CD4-positive, alpha-beta T cell (primary cell): ENCODE data around the gene IGLL1. TPM values are rescaled to one million over a fixed set of nuclear protein-coding genes. Genes with fewer than 3 reads are reported as not detected.

Source experiments
- ATAC-seq: fragments of 200-7000 bp; cut with Tn5 transposase; one replicate; pipeline ENCODE4 v1.10.0; 2022; ENCODE audit warnings: mild to moderate bottlenecking; ENCODE audit not compliant: poor library complexity
- CTCF ChIA-PET: fragments of 350-600 bp; sonication (Branson Sonifier 250); formaldehyde crosslinking; loops from one replicate; lab custom pipeline; 2021; ENCODE audit warnings: antibody characterized with exemption, inconsistent platforms; lab: Charles Lee
- POLR2A ChIA-PET: fragments of 350-600 bp; sonication (Branson Sonifier 250); formaldehyde crosslinking; loops from one replicate; lab custom pipeline; 2021; ENCODE audit warnings: antibody characterized with exemption, inconsistent platforms; lab: Charles Lee
- DNase-seq, 14 experiments: peaks; one replicate each; pipeline ENCODE4 v3.0.0-alpha.2; 2013 to 2020; ENCODE audit warnings: mixed read lengths in 2 of 14
- H3K27ac ChIP-seq, 2 donors: one replicate each; pipeline versions ENCODE4 v1.5.1 to v1.7.0; 2013; ENCODE audit warnings: low read length in 2 of 2, low read depth in 1 of 2, mild to moderate bottlenecking in 1 of 2
- H3K27me3 ChIP-seq, 2 experiments: 1 replicate in 1 of 2; 2 replicates in 1 of 2; pipeline versions ENCODE4 v1.6.1 to v1.7.0; 2013; ENCODE audit warnings: low read length in 2 of 2, control low read depth in 1 of 2, mild to moderate bottlenecking in 1 of 2, moderate library complexity in 1 of 2; ENCODE audit not compliant: insufficient read depth in 2 of 2, control insufficient read depth in 1 of 2
- H3K36me3 ChIP-seq: one replicate; pipeline ENCODE4 v1.6.1; 2013; ENCODE audit warnings: low read length, control low read depth; ENCODE audit not compliant: insufficient read depth
- H3K4me1 ChIP-seq: one replicate; pipeline ENCODE4 v1.6.1; 2013; ENCODE audit warnings: low read length, control low read depth; ENCODE audit not compliant: insufficient read depth
- H3K4me3 ChIP-seq: one replicate; pipeline ENCODE4 v1.5.1; 2013; ENCODE audit warnings: mild to moderate bottlenecking, low read length, moderate library complexity
- H3K9me3 ChIP-seq, 2 experiments: 1 replicate in 1 of 2; 2 replicates in 1 of 2; pipeline versions ENCODE4 v1.6.1 to v1.7.0; 2013; ENCODE audit warnings: low read length in 2 of 2, mild to moderate bottlenecking in 2 of 2, control low read depth in 1 of 2, moderate library complexity in 1 of 2; ENCODE audit not compliant: control insufficient read depth in 1 of 2, insufficient read depth in 1 of 2
- H3K27ac Mint-ChIP-seq: one replicate; pipeline ENCODE4 v1.8.0; 2020; ENCODE audit warnings: mixed read lengths
- H3K27me3 Mint-ChIP-seq: one replicate; pipeline ENCODE4 v1.8.0; 2021; ENCODE audit warnings: mixed read lengths
- H3K36me3 Mint-ChIP-seq: one replicate; pipeline ENCODE4 v1.8.0; 2021; ENCODE audit warnings: low read depth, mixed read lengths
- H3K4me1 Mint-ChIP-seq: one replicate; pipeline ENCODE4 v1.8.0; 2021; ENCODE audit warnings: low read depth, mixed read lengths
- H3K4me3 Mint-ChIP-seq: one replicate; pipeline ENCODE4 v1.8.0; 2020; ENCODE audit warnings: mild to moderate bottlenecking, mixed read lengths
- H3K9me3 Mint-ChIP-seq: one replicate; pipeline ENCODE4 v1.8.0; 2020; ENCODE audit warnings: mixed read lengths
- CTCF ChIP-seq: fragments of 200-600 bp; IDR thresholded peaks from one replicate; pipeline ENCODE4 v1.8.0; 2022; ENCODE audit warnings: antibody characterized with exemption, mild to moderate bottlenecking
- intact Hi-C, 2 experiments: fragments of 100-400 bp; cut with DNase I in 1 of 2; cut with micrococcal nuclease in 1 of 2; formaldehyde crosslinking; loops; one replicate each; pipeline versions ENCODE4 v1.15.1 to v1.9.0; 2023 to 2025; cut with DNase I, micrococcal nuclease
- total RNA-seq, 174 experiments: library from RNA in 2 of 174; stranded (reverse) in 2 of 174; gene quantifications; one replicate each; pipeline ENCODE4 v1.2.3 and lab custom pipeline; 2021 to 2026

IGLL1 gene
- total RNA-seq, 2 experiments from 2014 or later, result not detected

- ChIA-PET CTCF (no interaction called here), POLR2A (no interaction called here)
- Mint-ChIP-seq H3K4me1 (no peaks in the 10 kb centered on the region), H3K27ac (no peak overlapping the region), H3K9me3 (no peaks in the 10 kb centered on the region), H3K27me3 (peaks cover 15% of the 10 kb centered on the region), H3K36me3 (no peaks in the 10 kb centered on the region), H3K4me3 (no peak overlapping the region)
- ATAC-seq (no peak), DNase-seq (peak in 1 of 14 experiments; percentile 27)
- Histone ChIP-seq H3K27ac (no peak overlapping the region), H3K4me1 (no peaks in the 10 kb centered on the region), H3K4me3 (no peak overlapping the region), H3K9me3 (no peaks in the 10 kb centered on the region), H3K27me3 (no peaks in the 10 kb centered on the region), H3K36me3 (no peaks in the 10 kb centered on the region)
- intact Hi-C loops, result loop anchor here in 1 of 2 experiments (10.0 kb wide), 1 partner anchor 215 kb away; no protein-coding TSS in a partner anchor
- TF ChIP-seq CTCF, result no peak
Measured at GRCh38 chr22:23529166-23530103, 50.7 kb downstream of the IGLL1 start.

- Mint-ChIP-seq H3K4me3 (no peak overlapping the region), H3K9me3 (no peaks in the 10 kb centered on the region), H3K36me3 (no peaks in the 10 kb centered on the region), H3K27ac (no peak overlapping the region), H3K27me3 (peaks cover 13% of the 10 kb centered on the region), H3K4me1 (no peaks in the 10 kb centered on the region)
- ChIA-PET CTCF (interaction anchor here (0.6 kb wide), 1 partner anchor 1277 kb away, joined by 4 read pairs; no protein-coding TSS in a partner anchor), POLR2A (no interaction called here)
- no peak overlapping the region for H3K4me3 ChIP-seq
- no peak for TF ChIP-seq CTCF
- no peaks in the 10 kb centered on the region for H3K36me3 ChIP-seq
- H3K27me3 ChIP-seq, result no peaks in the 10 kb centered on the region
- H3K27ac ChIP-seq, result no peak overlapping the region
- DNase-seq (peak in 2 of 14 experiments; percentile 7 to 14), ATAC-seq (no peak)
- no peaks in the 10 kb centered on the region for H3K9me3 ChIP-seq
- no peaks in the 10 kb centered on the region for H3K4me1 ChIP-seq
- intact Hi-C loops, result no loop called here
Measured at GRCh38 chr22:23527971-23528740, 51.9 kb downstream of the IGLL1 start.

- Mint-ChIP-seq H3K36me3 (no peaks in the 10 kb centered on the region), H3K27ac (no peak overlapping the region), H3K27me3 (peaks cover 12% of the 10 kb centered on the region), H3K9me3 (no peaks in the 10 kb centered on the region), H3K4me1 (no peaks in the 10 kb centered on the region), H3K4me3 (no peak overlapping the region)
- no peak for ATAC-seq
- intact Hi-C loops, result no loop called here
- ChIA-PET CTCF (no interaction called here), POLR2A (no interaction called here)
- peak in 1 of 14 experiments; percentile 12 for DNase-seq
- Histone ChIP-seq H3K36me3 (no peaks in the 10 kb centered on the region), H3K4me1 (peaks cover 4% of the 10 kb centered on the region), H3K27me3 (no peaks in the 10 kb centered on the region), H3K9me3 (no peaks in the 10 kb centered on the region), H3K4me3 (no peak overlapping the region), H3K27ac (no peak overlapping the region)
- TF ChIP-seq CTCF, result no peak
Measured at GRCh38 chr22:23526596-23527316, 53.3 kb downstream of the IGLL1 start.
